GM15510 (cell line): Measurements from ENCODE around the gene LPAR2.

Experiments used
- POLR2A ChIP-seq: IDR thresholded peaks from 3 replicates; pipeline ENCODE4 v1.6.1; 2011; ENCODE audit warnings: borderline replicate concordance; ENCODE audit not compliant: insufficient read length; ENCODE audit errors: extremely low read depth

The LPAR2 gene

DNA sequence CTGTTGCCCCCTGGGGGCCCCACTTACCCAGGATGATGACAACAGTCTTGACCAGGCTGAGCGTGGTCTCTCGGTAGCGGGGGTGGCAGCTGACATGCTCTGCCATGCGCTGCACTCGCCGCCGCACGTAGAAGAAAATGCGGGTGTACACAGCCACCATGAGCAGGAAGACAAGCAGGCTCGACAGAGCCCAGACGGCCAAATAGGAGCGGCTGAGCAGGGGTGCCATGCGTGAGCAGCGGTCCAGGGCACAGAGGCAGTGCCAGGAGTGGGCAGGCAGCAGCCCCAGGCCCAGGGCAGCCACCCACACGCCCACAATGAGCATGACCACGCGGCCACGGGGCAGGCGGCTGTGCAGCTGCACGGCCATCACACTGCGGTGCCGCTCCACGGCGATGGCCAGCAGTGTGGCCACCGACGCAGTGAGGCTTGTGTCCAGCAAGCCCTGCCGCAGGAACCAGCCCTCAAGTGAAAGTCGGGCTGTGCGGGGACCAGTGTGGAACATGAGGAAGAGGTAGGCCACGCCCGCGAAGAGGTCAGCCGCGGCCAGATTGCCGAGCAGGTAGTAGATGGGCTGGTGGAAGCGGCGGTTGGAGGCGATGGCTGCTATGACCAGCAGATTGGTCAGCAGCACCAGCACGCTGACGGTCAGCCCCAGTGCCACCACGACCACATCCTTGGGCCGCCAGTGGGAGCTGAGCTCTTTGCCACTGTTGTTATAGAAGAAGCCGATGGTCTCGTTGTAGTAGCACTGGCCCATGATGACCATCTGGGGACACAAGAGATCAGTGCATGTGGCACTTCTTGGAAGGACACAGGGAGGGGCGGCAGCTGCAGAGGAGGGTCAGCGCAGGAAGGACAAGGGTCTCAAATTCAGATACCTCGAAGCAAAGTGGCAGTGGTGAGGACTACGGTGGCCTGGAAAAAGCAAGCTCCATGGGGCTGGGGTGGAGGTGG, 1.2 kb downstream of the LPAR2 start:
- TF ChIP-seq POLR2A = no peak

DNA sequence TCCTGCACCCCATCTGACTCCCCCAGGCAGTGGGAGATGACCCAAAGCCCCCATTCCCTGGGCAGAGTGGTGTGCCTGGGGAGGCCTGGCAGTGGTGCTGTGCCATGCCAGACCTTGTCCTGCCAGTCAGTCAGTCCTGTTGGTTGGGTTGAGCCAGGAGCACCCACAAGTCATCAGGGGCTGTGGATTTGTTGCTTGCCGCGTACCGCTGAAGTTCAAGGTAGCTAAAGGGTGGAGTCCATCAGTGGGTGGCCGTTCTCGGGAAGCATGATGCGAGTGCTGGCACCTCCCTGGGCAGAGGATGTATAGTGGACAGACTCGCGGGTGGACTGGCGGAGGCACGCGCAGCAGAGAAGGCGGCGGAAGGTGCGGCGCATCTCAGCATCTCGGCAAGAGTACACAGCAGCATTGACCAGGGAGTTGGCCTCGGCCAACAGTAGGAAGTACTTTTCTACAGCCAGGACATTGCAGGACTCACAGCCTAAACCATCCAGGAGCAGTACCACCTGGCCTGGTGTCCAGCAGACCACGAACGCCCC, 3.9 kb downstream of the LPAR2 start:
- no peak for TF ChIP-seq POLR2A

GRCh38 chr19:19623383-19623782, 4.6 kb downstream of the LPAR2 start:
- no peak for TF ChIP-seq POLR2A

DNA sequence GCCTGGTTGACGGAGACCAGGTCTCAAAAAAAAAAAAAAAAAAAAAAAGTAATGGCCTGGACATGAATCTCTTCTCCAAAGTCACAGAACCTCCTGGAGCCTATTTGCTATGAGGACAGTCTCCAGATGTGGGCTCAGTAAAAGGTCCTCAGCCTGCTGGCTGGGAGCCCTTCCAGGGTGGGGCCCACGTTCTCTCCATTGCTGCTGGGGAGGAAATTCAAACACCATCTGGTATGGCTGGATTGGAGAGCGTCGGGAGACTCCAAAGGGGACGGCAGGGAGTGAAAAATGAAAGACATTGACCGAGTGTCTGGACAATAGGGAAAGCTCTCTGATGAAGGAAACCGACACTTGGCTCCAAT, 8.2 kb downstream of the LPAR2 start:
- TF ChIP-seq POLR2A = no peak

- TF ChIP-seq POLR2A = no peak
Measured at GRCh38 chr19:19619181-19619848, 8.7 kb downstream of the LPAR2 start.

GRCh38 chr19:19618219-19619051, 9.6 kb downstream of the LPAR2 start, which contains the start of gene PBX4:
PBX4 (minus strand) TSS chr19:19618687; CDS start chr19:19618629, 58 bp downstream.
- TF ChIP-seq POLR2A = peak; percentile 55

DNA sequence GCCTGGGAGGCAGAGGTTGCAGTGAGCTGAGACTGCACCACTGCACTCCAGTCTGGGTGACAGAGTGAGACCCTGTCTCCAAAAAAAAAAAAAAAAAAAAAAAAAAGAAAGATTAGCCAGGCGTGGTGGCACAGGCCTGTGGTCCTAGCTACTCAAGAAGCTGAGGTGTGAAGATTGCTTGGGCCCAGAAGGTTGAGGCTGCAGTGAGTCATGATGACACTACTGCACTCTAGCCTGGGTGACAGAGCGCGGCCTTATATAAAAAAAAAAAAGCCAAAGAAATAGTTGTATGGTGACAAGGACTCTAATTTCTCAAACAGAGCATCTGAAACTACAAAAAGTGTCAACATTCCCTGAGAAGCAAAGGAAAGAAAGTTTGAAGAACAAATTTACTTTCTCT, 12.9 kb downstream of the LPAR2 start:
- TF ChIP-seq POLR2A = no peak

DNA sequence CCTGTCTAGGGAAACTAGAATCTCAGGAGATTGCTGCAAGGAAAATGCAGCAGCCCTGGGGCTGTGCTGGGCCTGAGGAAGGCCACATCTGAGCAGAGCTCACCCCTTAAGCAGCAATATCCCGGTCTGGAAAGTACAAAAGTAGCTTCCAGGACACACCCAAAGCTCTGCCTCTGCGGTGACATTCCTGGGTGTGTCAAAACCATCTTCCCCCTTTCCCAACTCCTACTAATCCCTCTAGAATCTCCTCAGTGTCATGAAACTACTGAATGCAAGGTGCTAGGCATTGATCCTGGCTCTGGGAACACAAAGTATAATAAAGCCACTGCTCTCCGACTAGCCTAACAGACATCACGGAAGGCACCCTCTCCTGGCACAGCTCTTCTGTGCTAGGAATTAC, 14.5 kb downstream of the LPAR2 start:
- no peak for TF ChIP-seq POLR2A

DNA sequence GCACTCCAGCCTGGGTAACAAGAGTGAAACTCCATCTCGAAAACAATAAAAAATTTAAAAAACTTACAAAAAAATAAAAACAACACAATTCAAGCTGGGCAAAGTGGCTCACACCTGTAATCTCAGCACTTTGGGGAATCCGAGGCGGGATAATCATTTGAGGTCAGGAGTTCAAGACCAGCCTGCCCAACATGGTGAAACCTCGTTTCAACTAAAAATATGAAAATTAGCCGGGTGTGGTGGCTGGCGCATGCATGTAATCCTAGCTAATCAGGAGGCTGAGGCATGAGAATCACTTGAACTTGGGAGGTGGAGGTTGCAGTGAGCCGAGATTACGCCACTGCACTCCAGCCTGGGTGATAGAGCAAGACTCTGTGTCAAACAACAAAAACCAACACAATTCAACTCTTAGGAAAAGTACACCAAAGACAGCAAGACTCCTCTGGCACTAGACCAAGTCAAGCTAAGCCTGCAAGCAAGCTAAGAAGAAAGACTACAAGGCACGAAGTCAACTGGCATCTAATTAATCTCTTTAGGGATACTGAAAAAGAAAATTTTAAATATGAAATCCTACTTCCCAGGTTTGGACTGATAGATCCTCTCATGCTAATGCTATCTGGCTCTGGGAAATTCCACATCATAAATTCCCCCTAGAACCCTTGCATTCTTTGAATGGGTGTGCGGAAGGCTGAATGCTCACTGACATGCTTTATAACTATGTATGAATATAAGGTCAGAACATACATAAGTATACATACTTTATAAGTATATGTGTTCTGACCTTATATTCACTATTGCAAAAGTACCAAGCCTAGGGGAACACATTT, 17.4 kb downstream of the LPAR2 start:
- TF ChIP-seq POLR2A = no peak

- no peak for TF ChIP-seq POLR2A
Measured at GRCh38 chr19:19606021-19606420, 22.0 kb downstream of the LPAR2 start.

DNA sequence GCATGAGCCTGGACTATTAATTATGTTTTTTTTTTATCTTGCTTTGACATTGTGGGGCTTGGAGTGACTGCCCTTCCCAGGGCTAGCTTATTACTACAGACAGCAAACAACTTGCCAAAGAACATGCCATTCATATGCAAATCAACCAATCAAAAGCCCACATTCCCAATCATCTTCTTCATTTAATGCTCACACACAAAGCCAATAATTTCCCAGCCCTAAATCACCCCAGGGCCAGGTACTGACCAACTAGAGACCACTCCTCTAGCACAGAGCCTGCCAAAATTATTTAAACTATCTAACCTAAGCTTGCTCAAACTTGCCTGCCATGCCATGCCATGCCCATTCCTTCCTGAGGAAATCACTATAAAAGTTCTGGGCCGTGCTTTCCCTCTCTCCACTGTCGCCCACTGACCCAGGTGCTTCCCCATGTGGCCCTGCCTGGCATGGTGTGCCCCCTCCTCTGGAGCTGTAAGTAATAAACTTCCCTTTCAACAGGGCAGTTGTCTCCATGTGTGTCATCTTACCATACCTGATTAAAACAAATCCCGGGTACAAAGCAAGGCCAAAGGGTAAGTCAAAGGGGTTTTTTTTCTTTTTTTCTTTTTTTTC, 25.2 kb downstream of the LPAR2 start:
- no peak for TF ChIP-seq POLR2A

DNA sequence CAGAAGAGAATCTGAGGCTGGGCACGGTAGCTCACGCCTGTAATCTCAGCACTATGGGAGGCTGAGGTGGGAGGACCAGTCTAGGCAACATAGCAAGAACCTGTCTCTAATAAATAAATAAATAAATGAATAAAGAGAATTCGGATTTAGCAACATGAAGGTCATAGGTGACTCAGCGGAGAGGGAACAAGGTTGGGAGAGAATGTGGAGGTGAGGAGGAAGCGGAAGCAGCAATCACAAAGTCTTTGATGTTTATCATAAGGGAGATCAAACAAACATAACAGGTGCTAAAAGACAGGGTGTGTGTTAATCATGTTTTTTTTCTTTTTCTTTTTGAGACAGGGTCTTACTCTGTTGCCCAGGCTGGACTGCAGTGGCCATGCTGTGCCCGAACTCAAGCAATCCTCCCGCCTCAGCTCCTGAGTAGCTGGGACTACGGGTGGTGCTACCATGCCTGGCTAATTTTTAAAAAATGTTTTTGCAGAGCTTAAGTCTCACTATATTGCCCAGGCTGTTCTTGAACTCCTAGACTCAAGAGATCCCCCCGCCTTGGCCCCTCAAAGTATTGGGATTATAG, 25.8 kb downstream of the LPAR2 start:
- TF ChIP-seq POLR2A = no peak

DNA sequence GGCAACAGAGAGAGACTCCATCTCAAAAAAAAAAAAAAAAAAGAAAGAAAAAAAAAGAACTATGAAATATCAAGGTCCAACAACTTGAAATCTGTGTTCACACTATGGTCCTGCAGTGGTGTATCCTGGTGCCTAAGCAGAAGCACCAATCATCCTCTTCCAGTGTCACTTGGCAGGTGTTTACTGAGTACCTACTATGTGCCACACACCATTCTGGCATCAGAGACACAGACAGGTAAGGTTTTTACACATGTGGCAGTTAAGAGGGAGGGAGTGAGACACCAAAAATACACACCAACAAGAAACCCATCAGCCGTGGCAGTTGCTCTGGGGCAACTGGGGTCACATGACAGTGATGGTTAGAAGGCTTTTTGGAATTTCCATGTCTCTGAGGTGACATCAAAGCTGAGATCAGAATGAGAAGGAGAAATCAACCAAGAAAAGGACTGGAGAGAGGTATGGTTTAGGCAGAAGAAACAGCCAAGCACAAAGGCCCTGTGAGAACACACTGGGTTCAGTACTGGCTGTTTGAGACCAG, 27.2 kb downstream of the LPAR2 start:
- TF ChIP-seq POLR2A = no peak

DNA sequence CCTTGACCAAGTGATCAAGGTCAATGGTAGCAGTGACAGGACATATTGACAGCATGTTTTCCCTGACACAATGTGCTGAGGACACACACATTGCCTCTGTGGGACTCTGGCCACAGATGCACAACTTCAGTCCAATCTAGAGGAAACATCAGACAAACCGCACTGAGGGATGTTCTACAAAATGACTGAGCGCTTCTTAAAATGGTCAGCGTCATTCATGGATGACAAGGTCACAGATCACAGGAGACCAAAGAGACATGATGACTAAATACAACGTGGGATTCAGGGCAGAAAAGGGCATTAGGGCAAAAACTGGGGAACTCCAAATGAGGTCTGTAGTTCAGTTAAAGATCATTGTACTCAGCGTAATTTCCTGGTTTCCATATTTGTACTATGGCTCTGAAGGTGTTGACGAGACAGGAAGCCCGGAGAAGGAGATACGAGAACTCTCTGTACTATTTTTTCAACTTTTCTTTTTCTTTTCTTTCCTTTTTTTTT, 30.2 kb downstream of the LPAR2 start:
- TF ChIP-seq POLR2A = no peak
